CD4-positive, alpha-beta T cell (primary cell): Measurements from ENCODE around the gene PPP6C. TPM values are rescaled to one million over a fixed set of nuclear protein-coding genes. Genes with fewer than 3 reads are reported as not detected.
A peak's percentile ranks its signal among the peaks of the same experiment; 100 is the strongest.

ENCODE experiments used
- ATAC-seq: fragments of 200-7000 bp; cut with Tn5 transposase; one replicate; pipeline ENCODE4 v1.10.0; 2022; ENCODE audit warnings: mild to moderate bottlenecking; ENCODE audit not compliant: poor library complexity
- CTCF ChIA-PET: fragments of 350-600 bp; sonication (Branson Sonifier 250); formaldehyde crosslinking; loops from one replicate; lab custom pipeline; 2021; ENCODE audit warnings: antibody characterized with exemption, inconsistent platforms; lab: Charles Lee
- POLR2A ChIA-PET: fragments of 350-600 bp; sonication (Branson Sonifier 250); formaldehyde crosslinking; loops from one replicate; lab custom pipeline; 2021; ENCODE audit warnings: antibody characterized with exemption, inconsistent platforms; lab: Charles Lee
- DNase-seq, 14 experiments: peaks; one replicate each; pipeline ENCODE4 v3.0.0-alpha.2; 2013 to 2020; ENCODE audit warnings: mixed read lengths in 2 of 14
- H3K27ac ChIP-seq, 2 donors: one replicate each; pipeline versions ENCODE4 v1.5.1 to v1.7.0; 2013; ENCODE audit warnings: low read length in 2 of 2, low read depth in 1 of 2, mild to moderate bottlenecking in 1 of 2
- H3K27me3 ChIP-seq, 2 experiments: 1 replicate in 1 of 2; 2 replicates in 1 of 2; pipeline versions ENCODE4 v1.6.1 to v1.7.0; 2013; ENCODE audit warnings: low read length in 2 of 2, control low read depth in 1 of 2, mild to moderate bottlenecking in 1 of 2, moderate library complexity in 1 of 2; ENCODE audit not compliant: insufficient read depth in 2 of 2, control insufficient read depth in 1 of 2
- H3K36me3 ChIP-seq: one replicate; pipeline ENCODE4 v1.6.1; 2013; ENCODE audit warnings: low read length, control low read depth; ENCODE audit not compliant: insufficient read depth
- H3K4me1 ChIP-seq: one replicate; pipeline ENCODE4 v1.6.1; 2013; ENCODE audit warnings: low read length, control low read depth; ENCODE audit not compliant: insufficient read depth
- H3K4me3 ChIP-seq: one replicate; pipeline ENCODE4 v1.5.1; 2013; ENCODE audit warnings: mild to moderate bottlenecking, low read length, moderate library complexity
- H3K9me3 ChIP-seq, 2 experiments: 1 replicate in 1 of 2; 2 replicates in 1 of 2; pipeline versions ENCODE4 v1.6.1 to v1.7.0; 2013; ENCODE audit warnings: low read length in 2 of 2, mild to moderate bottlenecking in 2 of 2, control low read depth in 1 of 2, moderate library complexity in 1 of 2; ENCODE audit not compliant: control insufficient read depth in 1 of 2, insufficient read depth in 1 of 2
- H3K27ac Mint-ChIP-seq: one replicate; pipeline ENCODE4 v1.8.0; 2020; ENCODE audit warnings: mixed read lengths
- H3K27me3 Mint-ChIP-seq: one replicate; pipeline ENCODE4 v1.8.0; 2021; ENCODE audit warnings: mixed read lengths
- H3K36me3 Mint-ChIP-seq: one replicate; pipeline ENCODE4 v1.8.0; 2021; ENCODE audit warnings: low read depth, mixed read lengths
- H3K4me1 Mint-ChIP-seq: one replicate; pipeline ENCODE4 v1.8.0; 2021; ENCODE audit warnings: low read depth, mixed read lengths
- H3K4me3 Mint-ChIP-seq: one replicate; pipeline ENCODE4 v1.8.0; 2020; ENCODE audit warnings: mild to moderate bottlenecking, mixed read lengths
- H3K9me3 Mint-ChIP-seq: one replicate; pipeline ENCODE4 v1.8.0; 2020; ENCODE audit warnings: mixed read lengths
- intact Hi-C, 2 experiments: fragments of 100-400 bp; cut with DNase I in 1 of 2; cut with micrococcal nuclease in 1 of 2; formaldehyde crosslinking; loops; one replicate each; pipeline versions ENCODE4 v1.15.1 to v1.9.0; 2023 to 2025; cut with DNase I, micrococcal nuclease
- total RNA-seq, 174 experiments: library from RNA in 2 of 174; stranded (reverse) in 2 of 174; gene quantifications; one replicate each; pipeline ENCODE4 v1.2.3 and lab custom pipeline; 2021 to 2026
- TF ChIP-seq, protein P1 (sequence below): fragments of 200-600 bp; IDR thresholded peaks from one replicate; pipeline ENCODE4 v1.8.0; 2022; ENCODE audit warnings: antibody characterized with exemption, mild to moderate bottlenecking

Gene PPP6C
- total RNA-seq, 2 experiments from 2014 or later: 32.9 to 35.3 TPM

DNA sequence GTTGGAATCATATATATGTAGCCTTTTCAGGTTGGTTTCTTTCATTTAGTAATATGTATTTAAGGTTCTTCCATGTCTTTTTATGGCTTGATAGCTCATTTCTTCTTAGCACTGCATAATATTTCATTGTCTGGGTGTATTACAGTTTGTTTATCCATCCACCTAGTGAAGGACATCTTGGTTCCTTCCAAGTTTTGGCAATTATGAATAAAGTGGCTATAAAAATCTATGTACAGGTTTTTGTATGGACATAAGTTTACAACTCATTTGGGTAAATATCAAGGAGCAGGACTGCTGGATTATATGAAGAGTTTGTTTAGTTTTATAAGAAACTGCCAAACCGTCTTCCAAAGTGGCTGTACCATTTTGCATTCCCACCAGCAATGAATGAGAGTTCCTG lies 11.7 kb downstream of the PPP6C start:
- no peak for DNase-seq
- H3K4me1 Mint-ChIP-seq: peaks cover 79% of the 10 kb centered on the region
- H3K27me3 Mint-ChIP-seq: no peaks in the 10 kb centered on the region
- intact Hi-C loops: no loop called here
- peaks cover 28% of the 10 kb centered on the region for H3K4me1 ChIP-seq
- H3K36me3 Mint-ChIP-seq: peaks cover 60% of the 10 kb centered on the region
- no peaks in the 10 kb centered on the region for H3K9me3 Mint-ChIP-seq
- TF ChIP-seq, protein P1, sequence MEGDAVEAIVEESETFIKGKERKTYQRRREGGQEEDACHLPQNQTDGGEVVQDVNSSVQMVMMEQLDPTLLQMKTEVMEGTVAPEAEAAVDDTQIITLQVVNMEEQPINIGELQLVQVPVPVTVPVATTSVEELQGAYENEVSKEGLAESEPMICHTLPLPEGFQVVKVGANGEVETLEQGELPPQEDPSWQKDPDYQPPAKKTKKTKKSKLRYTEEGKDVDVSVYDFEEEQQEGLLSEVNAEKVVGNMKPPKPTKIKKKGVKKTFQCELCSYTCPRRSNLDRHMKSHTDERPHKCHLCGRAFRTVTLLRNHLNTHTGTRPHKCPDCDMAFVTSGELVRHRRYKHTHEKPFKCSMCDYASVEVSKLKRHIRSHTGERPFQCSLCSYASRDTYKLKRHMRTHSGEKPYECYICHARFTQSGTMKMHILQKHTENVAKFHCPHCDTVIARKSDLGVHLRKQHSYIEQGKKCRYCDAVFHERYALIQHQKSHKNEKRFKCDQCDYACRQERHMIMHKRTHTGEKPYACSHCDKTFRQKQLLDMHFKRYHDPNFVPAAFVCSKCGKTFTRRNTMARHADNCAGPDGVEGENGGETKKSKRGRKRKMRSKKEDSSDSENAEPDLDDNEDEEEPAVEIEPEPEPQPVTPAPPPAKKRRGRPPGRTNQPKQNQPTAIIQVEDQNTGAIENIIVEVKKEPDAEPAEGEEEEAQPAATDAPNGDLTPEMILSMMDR: no peak
- CTCF ChIA-PET: interaction anchor here (1.6 kb wide), 1 partner anchor 17 kb away, joined by 3 read pairs; no protein-coding TSS in a partner anchor
- peaks cover 4% of the 10 kb centered on the region for H3K36me3 ChIP-seq
- POLR2A ChIA-PET: interaction anchor here (1.4 kb wide), 1 partner anchor 64 kb away, joined by 6 read pairs; the partner anchor contains the start of gene HSPA5
- no peak overlapping the region for H3K27ac ChIP-seq
- no peak overlapping the region for H3K4me3 ChIP-seq
- no peaks in the 10 kb centered on the region for H3K27me3 ChIP-seq
- no peaks in the 10 kb centered on the region for H3K9me3 ChIP-seq
- no peak overlapping the region for H3K4me3 Mint-ChIP-seq
- no peak for ATAC-seq
- peak overlapping the region; percentile 15 for H3K27ac Mint-ChIP-seq

- Histone ChIP-seq H3K27me3 (no peaks in the 10 kb centered on the region), H3K36me3 (peaks cover 4% of the 10 kb centered on the region), H3K4me3 (no peak overlapping the region), H3K4me1 (peaks cover 37% of the 10 kb centered on the region), H3K27ac (no peak overlapping the region), H3K9me3 (no peaks in the 10 kb centered on the region)
- Mint-ChIP-seq H3K36me3 (peaks cover 63% of the 10 kb centered on the region), H3K4me3 (no peak overlapping the region), H3K27ac (peak overlapping the region; percentile 38), H3K4me1 (peaks cover 79% of the 10 kb centered on the region), H3K9me3 (no peaks in the 10 kb centered on the region), H3K27me3 (no peaks in the 10 kb centered on the region)
- DNase-seq (no peak), ATAC-seq (no peak)
- intact Hi-C loops: no loop called here
- ChIA-PET CTCF (interaction anchor here (1.0 to 1.6 kb wide), 2 partner anchors 18 to 23 kb away, joined by 3 read pairs; no protein-coding TSS in a partner anchor), POLR2A (interaction anchor here (1.1 kb wide), 1 partner anchor 23 kb away, joined by 5 read pairs; the partner anchor contains the start of gene RABEPK)
- TF ChIP-seq, protein P1: no peak
Measured at GRCh38 chr9:125176636-125177035, 13.0 kb downstream of the PPP6C start.

DNA sequence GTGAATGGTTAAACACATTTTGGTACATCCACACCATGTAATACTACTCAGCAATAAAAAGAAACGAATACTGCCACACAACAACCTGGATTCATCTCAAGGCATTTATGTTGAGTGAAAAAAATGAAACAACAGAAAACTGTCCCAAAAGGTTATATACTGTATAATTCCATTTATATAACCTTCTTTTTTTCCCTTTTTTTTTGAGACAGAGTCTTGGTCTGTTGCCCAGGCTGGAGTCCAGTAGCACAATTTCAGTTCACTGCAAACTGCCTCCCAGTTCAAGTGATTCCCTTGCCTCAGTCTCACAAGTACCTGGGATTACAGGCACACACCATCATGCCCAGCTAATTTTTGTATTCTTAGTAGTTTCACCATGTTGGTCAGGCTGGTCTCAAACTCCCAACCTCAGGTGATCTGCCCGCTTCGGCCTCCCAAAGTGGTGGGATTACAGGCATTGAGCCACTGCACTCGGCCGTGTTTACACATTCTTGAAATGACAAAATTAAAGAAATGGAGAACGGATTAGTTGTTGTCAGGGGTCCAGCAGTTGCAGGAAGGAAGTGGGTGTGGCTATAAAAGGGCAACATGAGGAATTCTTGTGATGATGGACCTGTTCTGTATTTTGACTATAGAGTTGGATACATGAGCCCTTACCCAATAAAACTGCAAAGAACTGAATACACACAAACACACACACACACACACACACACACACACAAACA lies 17.4 kb downstream of the PPP6C start:
- Histone ChIP-seq H3K4me1 (peaks cover 26% of the 10 kb centered on the region), H3K27ac (no peak overlapping the region), H3K27me3 (no peaks in the 10 kb centered on the region), H3K4me3 (no peak overlapping the region), H3K9me3 (no peaks in the 10 kb centered on the region), H3K36me3 (peaks cover 27% of the 10 kb centered on the region)
- H3K9me3 Mint-ChIP-seq: no peaks in the 10 kb centered on the region
- peak overlapping the region; percentile 59 for H3K27ac Mint-ChIP-seq
- ChIA-PET POLR2A (no interaction called here), CTCF (no interaction called here)
- H3K4me3 Mint-ChIP-seq: no peak overlapping the region
- TF ChIP-seq, protein P1: no peak
- DNase-seq (no peak), ATAC-seq (no peak)
- intact Hi-C loops: no loop called here
- peaks cover 73% of the 10 kb centered on the region for H3K36me3 Mint-ChIP-seq
- no peaks in the 10 kb centered on the region for H3K27me3 Mint-ChIP-seq
- peaks cover 58% of the 10 kb centered on the region for H3K4me1 Mint-ChIP-seq
